GM23338 (cell line): ENCODE results near the gene MT1B.

Experiments used
- CTCF ChIP-seq, 2 experiments: fragments of 200-600 bp in 1 of 2; sonication (generic) in 1 of 2; conservative IDR thresholded peaks; 2 replicates each; pipeline versions ENCODE4 v1.5.1 to v1.6.1; 2016 to 2017; ENCODE audit warnings: antibody characterized with exemption in 2 of 2, low read depth in 2 of 2, mild to moderate bottlenecking in 2 of 2, moderate library complexity in 1 of 2
- TF ChIP-seq, protein P1 (sequence below): IDR thresholded peaks from one replicate; pipeline ENCODE4 v1.6.1; 2018; ENCODE audit warnings: antibody characterized with exemption; ENCODE audit not compliant: unreplicated experiment

DNA sequence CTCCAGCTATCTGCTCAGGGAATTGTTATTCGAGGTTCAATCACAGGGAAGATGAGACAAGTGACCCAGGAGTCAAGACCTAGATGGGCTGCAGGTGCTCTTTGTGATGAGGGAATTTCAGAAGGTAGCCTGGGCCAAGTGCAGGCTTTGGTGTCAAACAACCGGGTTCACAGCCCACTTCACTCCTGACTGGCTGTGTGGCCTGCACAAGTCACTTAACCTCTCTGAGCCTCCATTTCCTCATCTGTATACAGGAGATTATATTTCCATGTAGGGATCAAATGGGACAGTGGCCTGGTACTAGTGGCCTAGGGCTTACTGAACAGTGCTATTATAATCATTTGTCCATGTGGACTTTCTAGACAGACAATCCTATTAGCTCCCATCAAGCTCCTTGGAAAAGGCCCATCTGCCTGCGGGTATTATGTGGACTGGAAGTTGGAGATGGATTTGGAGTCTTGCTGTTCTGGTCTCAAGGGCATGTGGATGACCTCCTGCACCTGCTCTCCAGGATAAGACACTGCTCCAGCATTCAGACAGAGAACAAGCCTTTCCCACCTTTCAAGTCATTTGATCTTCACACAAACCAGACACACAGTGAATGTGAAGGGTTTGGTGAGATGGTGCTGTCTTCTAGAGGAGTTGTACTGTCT is 27.5 kb downstream of the MT1B start:
- no peak for TF ChIP-seq CTCF (conservative IDR thresholded peaks at IDR 0.05; ENCODE audit: low read depth in 2 of 2)
- TF ChIP-seq, protein P1, sequence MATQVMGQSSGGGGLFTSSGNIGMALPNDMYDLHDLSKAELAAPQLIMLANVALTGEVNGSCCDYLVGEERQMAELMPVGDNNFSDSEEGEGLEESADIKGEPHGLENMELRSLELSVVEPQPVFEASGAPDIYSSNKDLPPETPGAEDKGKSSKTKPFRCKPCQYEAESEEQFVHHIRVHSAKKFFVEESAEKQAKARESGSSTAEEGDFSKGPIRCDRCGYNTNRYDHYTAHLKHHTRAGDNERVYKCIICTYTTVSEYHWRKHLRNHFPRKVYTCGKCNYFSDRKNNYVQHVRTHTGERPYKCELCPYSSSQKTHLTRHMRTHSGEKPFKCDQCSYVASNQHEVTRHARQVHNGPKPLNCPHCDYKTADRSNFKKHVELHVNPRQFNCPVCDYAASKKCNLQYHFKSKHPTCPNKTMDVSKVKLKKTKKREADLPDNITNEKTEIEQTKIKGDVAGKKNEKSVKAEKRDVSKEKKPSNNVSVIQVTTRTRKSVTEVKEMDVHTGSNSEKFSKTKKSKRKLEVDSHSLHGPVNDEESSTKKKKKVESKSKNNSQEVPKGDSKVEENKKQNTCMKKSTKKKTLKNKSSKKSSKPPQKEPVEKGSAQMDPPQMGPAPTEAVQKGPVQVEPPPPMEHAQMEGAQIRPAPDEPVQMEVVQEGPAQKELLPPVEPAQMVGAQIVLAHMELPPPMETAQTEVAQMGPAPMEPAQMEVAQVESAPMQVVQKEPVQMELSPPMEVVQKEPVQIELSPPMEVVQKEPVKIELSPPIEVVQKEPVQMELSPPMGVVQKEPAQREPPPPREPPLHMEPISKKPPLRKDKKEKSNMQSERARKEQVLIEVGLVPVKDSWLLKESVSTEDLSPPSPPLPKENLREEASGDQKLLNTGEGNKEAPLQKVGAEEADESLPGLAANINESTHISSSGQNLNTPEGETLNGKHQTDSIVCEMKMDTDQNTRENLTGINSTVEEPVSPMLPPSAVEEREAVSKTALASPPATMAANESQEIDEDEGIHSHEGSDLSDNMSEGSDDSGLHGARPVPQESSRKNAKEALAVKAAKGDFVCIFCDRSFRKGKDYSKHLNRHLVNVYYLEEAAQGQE, result no peak
